Heart right ventricle (tissue), 16 donors: ENCODE data around the gene ZNF668. TPM values are rescaled to one million over a fixed set of nuclear protein-coding genes. Genes with fewer than 3 reads are reported as not detected.

Experiments
- ATAC-seq, 8 donors: fragments of 200-7000 bp; cut with Tn5 transposase; one replicate each; pipeline ENCODE4 v1.9.1; 2020; ENCODE audit warnings: mild to moderate bottlenecking in 8 of 8, moderate library complexity in 8 of 8, moderate number of reproducible peaks in 1 of 8
- DNase-seq, 2 donors: peaks; one replicate each; pipeline ENCODE4 v3.0.0-alpha.2; 2020
- H3K27ac ChIP-seq, 10 donors: fragments of 200-600 bp; sonication (generic) in 2 of 10; one replicate each; pipeline versions ENCODE4 v1.5.0 to v1.8.0; 2020 to 2022; ENCODE audit warnings: mild to moderate bottlenecking in 3 of 10
- H3K27me3 ChIP-seq, 7 donors: fragments of 200-600 bp; one replicate each; pipeline ENCODE4 v1.8.0; 2021 to 2022; ENCODE audit warnings: mild to moderate bottlenecking in 2 of 7
- H3K36me3 ChIP-seq, 9 donors: fragments of 200-600 bp; sonication (generic) in 1 of 9; one replicate each; pipeline versions ENCODE4 v1.5.0 to v1.8.0; 2020 to 2022; ENCODE audit warnings: mild to moderate bottlenecking in 2 of 9
- H3K4me1 ChIP-seq, 9 donors: fragments of 200-600 bp; sonication (generic) in 1 of 9; one replicate each; pipeline versions ENCODE4 v1.5.0 to v1.8.0; 2020 to 2022; ENCODE audit warnings: mild to moderate bottlenecking in 4 of 9
- H3K4me3 ChIP-seq, 10 donors: fragments of 200-600 bp; sonication (generic) in 2 of 10; one replicate each; pipeline versions ENCODE4 v1.5.0 to v1.8.0; 2020 to 2022; ENCODE audit warnings: mild to moderate bottlenecking in 7 of 10, moderate library complexity in 2 of 10
- H3K9me3 ChIP-seq, 11 donors: fragments of 200-600 bp in 10 of 11; sonication (generic) in 2 of 11; one replicate each; pipeline versions ENCODE4 v1.5.0 to v1.8.0; 2013 to 2022; ENCODE audit warnings: mild to moderate bottlenecking in 2 of 11, control low read depth in 1 of 11, moderate library complexity in 1 of 11
- WGBS, 2 donors: extraction: QIAGEN DNeasy Blood & Tissue Kit; methylation state at CpG; one replicate each; pipeline ENCODE4 v1.1.7; 2013; ENCODE audit warnings: inconsistent platforms in 1 of 2; 5-methylcytosine and 5-hydroxymethylcytosine counted together
- intact Hi-C, 10 donors: fragments of 100-400 bp; cut with DNase I; formaldehyde crosslinking; loops; one replicate each; pipeline versions ENCODE4 v1.11.1 to v1.14.2; 2022
- polyA plus RNA-seq, 2 donors: library from polyadenylated mRNA; stranded (reverse); fragments of 200-250 nt; gene quantifications; one replicate each; pipeline ENCODE4 v1.2.3, GENCODE V29; 2013
- total RNA-seq, 10 donors: library from RNA; stranded (reverse); fragmentation: NEBNext Ultra II Directional in 3 of 10; extraction: Animal tissue kit (Norgen Biotek cat#: 25700) in 3 of 10; gene quantifications; one replicate each; pipeline versions ENCODE4 v1.2.1 to v1.2.4, GENCODE V29; 2021 to 2023
- TF ChIP-seq, protein P1 (sequence below), 9 donors: fragments of 200-600 bp; sonication (generic) in 2 of 9; IDR thresholded peaks; one replicate each; pipeline versions ENCODE4 v1.5.0 to v1.8.0; 2021 to 2022; ENCODE audit warnings: antibody characterized with exemption in 9 of 9, mild to moderate bottlenecking in 5 of 9, moderate library complexity in 1 of 9
- donor health status: Arrhythmogenic right ventricular cardiomyopathy.
- donor health status: ischemic (EF 13 %, LVEDD 7.1; RV severe dilation, severe dysfunction).
- donor health status: healthy with polysubstance abuse.
- donor health status: DM: no; HTN: yes; CAD: no.
- donor health status: DM: no; HTN: no; CAD: no.
- donor health status: ischemic (EF 25% LVEDD 6.9; RV normal size, moderate dysfunction).
- donor health status: ischemic (EF 25% LVEDD 5.7; RV mildly dilated, moderate dysfunction).
- donor health status: healthy.
- donor health status: DM: yes; HTN: yes; CAD: no.
- donor health status: Ischemic cardiomyopathy.
- donor health status: ischemic (EF 35%, LVEDD 5.7; RV mildly dilated, moderate dysfunction).
- donor health status: nonischemic (EF 11% LVEDD 7.7; RV severe dilation, severe dysfunction).
- donor health status: DM: yes; HTN: yes; CAD: no.
- donor health status: PGD.
- donor health status: ischemic (EF 29% LVEDD 5.4; RV normal size, mild dysfunction).
- donor health status: nonischemic (EF 23%, LVEDD 6.1; RV moderate dilation, normal function).

ZNF668 gene
- total and polyA plus RNA-seq, 12 donors: 3.6 to 8.2 (median 4.9) TPM

GRCh38 chr16:31036691-31037090 is 37.3 kb downstream of the ZNF668 start:
- Histone ChIP-seq H3K9me3 (no peaks in the 10 kb centered on the region), H3K4me3 (no peak overlapping the region), H3K4me1 (peaks cover 0 to 40% (median 20%) of the 10 kb centered on the region in 9 donors), H3K27me3 (no peaks in the 10 kb centered on the region), H3K36me3 (peaks cover 0 to 74% (median 44%) of the 10 kb centered on the region in 9 donors), H3K27ac (peak overlapping the region in 1 of 10 donors; percentile 2)
- TF ChIP-seq, protein P1, sequence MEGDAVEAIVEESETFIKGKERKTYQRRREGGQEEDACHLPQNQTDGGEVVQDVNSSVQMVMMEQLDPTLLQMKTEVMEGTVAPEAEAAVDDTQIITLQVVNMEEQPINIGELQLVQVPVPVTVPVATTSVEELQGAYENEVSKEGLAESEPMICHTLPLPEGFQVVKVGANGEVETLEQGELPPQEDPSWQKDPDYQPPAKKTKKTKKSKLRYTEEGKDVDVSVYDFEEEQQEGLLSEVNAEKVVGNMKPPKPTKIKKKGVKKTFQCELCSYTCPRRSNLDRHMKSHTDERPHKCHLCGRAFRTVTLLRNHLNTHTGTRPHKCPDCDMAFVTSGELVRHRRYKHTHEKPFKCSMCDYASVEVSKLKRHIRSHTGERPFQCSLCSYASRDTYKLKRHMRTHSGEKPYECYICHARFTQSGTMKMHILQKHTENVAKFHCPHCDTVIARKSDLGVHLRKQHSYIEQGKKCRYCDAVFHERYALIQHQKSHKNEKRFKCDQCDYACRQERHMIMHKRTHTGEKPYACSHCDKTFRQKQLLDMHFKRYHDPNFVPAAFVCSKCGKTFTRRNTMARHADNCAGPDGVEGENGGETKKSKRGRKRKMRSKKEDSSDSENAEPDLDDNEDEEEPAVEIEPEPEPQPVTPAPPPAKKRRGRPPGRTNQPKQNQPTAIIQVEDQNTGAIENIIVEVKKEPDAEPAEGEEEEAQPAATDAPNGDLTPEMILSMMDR (IDR thresholded peaks at IDR 0.05): no peak
- WGBS, 2 donors: 50 to 79% methylated on average over 2 of the region's 2 CpGs
- ATAC-seq (no peak), DNase-seq (no peak)
- intact Hi-C loops: loop anchor here in 3 of 10 donors (5.0 to 10.0 kb wide), 2 partner anchors 36 to 52 kb away; partner anchors contain the start of genes ZNF646 (in 2 of the 3), ZNF668 (in 2 of the 3) and HSD3B7 (in 1 of the 3)

DNA sequence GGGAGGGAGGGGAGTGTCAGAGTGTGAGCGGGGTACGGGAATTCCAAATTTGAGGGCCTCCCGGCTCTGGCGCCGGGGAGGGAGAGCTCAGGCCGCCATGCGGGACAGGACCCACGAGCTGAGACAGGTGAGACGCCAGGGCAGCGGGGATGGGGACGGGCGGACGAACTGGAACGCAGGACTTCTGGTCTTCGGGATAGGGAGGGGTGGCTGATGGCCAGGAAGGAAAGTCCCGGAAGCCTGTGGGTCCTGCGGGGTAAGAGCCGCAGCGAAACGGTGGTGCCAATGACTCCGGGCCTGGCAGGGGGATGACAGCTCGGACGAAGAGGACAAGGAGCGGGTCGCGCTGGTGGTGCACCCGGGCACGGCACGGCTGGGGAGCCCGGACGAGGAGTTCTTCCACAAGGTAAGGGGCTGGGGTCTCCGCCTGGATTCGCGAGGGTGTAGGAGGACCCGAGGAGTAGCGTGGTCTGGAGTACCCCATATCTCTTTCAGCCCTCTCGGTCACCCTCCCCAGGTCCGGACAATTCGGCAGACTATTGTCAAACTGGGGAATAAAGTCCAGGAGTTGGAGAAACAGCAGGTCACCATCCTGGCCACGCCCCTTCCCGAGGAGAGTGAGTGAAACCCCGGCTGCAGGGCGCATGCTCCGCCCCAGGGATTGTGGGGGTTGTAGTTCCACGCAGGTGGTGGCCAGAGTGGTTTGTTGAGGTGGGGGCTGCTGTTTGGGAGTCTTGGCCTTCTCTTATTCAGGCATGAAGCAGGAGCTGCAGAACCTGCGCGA is 40.1 kb downstream of the ZNF668 start:
- WGBS, 2 donors: 1% methylated on average over 47 of the region's 47 CpGs
- H3K4me3 ChIP-seq: peak overlapping the region; percentile 74 to 96 (median 90)
- H3K4me1 ChIP-seq: peaks cover 0 to 40% (median 20%) of the 10 kb centered on the region in 9 donors
- intact Hi-C loops: loop anchor here in 8 of 10 donors (1.0 to 10.0 kb wide), 13 partner anchors 37 to 425 kb away; partner anchors contain the start of genes ZNF646 (in 7 of the 8), ZNF668 (in 7 of the 8), HSD3B7 (in 3 of the 8) and ARMC5 (in 1 of the 8)
- no peaks in the 10 kb centered on the region for H3K9me3 ChIP-seq
- H3K27ac ChIP-seq: peak overlapping the region; percentile 90 to 99 (median 96)
- ATAC-seq: peak; percentile 77 to 93 (median 87)
- DNase-seq: peak; percentile 90 to 94
- TF ChIP-seq, protein P1 (IDR thresholded peaks at IDR 0.05): no peak
- no peaks in the 10 kb centered on the region for H3K27me3 ChIP-seq
- H3K36me3 ChIP-seq: peaks cover 0 to 47% (median 19%) of the 10 kb centered on the region in 9 donors

GRCh38 chr16:31032736-31033708 is 41.0 kb downstream of the ZNF668 start, which contains the start of gene STX4:
TSS of gene STX4 (plus strand) at chr16:31033558. CDS start at chr16:31033806, 248 bp downstream.
- ATAC-seq: peak; percentile 92 to 98 (median 96)
- WGBS, 2 donors: 0 to 1% methylated on average over 75 of the region's 75 CpGs
- DNase-seq: peak; percentile 98 to 99
- TF ChIP-seq, protein P1 (IDR thresholded peaks at IDR 0.05): peak in 1 of 9 donors; percentile 13
- peak within 1 kb of the TSS; percentile 74 to 96 (median 90) for H3K4me3 ChIP-seq
- no peaks in the 10 kb centered on the region for H3K27me3 ChIP-seq
- peaks cover 0 to 40% (median 20%) of the 10 kb centered on the region in 9 donors for H3K4me1 ChIP-seq
- H3K36me3 ChIP-seq: peaks cover 0 to 38% (median 10%) of the 10 kb centered on the region in 9 donors
- no peaks in the 10 kb centered on the region for H3K9me3 ChIP-seq
- H3K27ac ChIP-seq: peak within 1 kb of the TSS; percentile 90 to 99 (median 96)
- intact Hi-C loops: loop anchor here in 8 of 10 donors (1.0 to 10.0 kb wide), 13 partner anchors 36 to 426 kb away; partner anchors contain the start of genes ZNF646 (in 7 of the 8), ZNF668 (in 7 of the 8), HSD3B7 (in 3 of the 8) and ARMC5 (in 1 of the 8)
